Kidney (tissue), 14 donors: ENCODE data around the gene CLMP. TPM values are rescaled to one million over a fixed set of nuclear protein-coding genes. Genes with fewer than 3 reads are reported as not detected.
A peak's percentile ranks its signal among the peaks of the same experiment; 100 is the strongest.

ENCODE experiments used
- DNase-seq, 5 donors: peaks; one replicate each; pipeline ENCODE4 v3.0.0-alpha.2; 2013 to 2020
- FAIRE-seq: peaks from 2 replicates; lab custom pipeline; 2012; peaks lifted over from hg19 to GRCh38; lab: Jason Lieb, UNC
- H3K27ac ChIP-seq, 2 donors: one replicate each; pipeline ENCODE4 v1.7.0; 2013; ENCODE audit warnings: low read depth in 2 of 2, low read length in 2 of 2, inconsistent platforms in 1 of 2
- H3K27me3 ChIP-seq: one replicate; pipeline ENCODE4 v1.7.1; 2013; ENCODE audit warnings: low read length, inconsistent platforms; ENCODE audit not compliant: control insufficient read depth, insufficient read depth
- H3K36me3 ChIP-seq, 3 donors: one replicate each; pipeline versions ENCODE4 v1.7.0 to v1.7.1; 2013; ENCODE audit warnings: low read length in 3 of 3, control low read depth in 1 of 3, inconsistent platforms in 1 of 3; ENCODE audit not compliant: insufficient read depth in 3 of 3, control insufficient read depth in 2 of 3
- H3K4me1 ChIP-seq, 3 donors: one replicate each; pipeline versions ENCODE4 v1.7.0 to v1.7.1; 2013; ENCODE audit warnings: low read length in 3 of 3, inconsistent platforms in 1 of 3, low read depth in 1 of 3; ENCODE audit not compliant: control insufficient read depth in 2 of 3, insufficient read depth in 2 of 3
- H3K4me3 ChIP-seq, 3 donors: one replicate each; pipeline versions ENCODE4 v1.7.0 to v1.8.1; 2013; ENCODE audit warnings: low read length in 3 of 3, control low read depth in 1 of 3, inconsistent platforms in 1 of 3
- H3K9ac ChIP-seq, 3 donors: one replicate each; pipeline versions ENCODE4 v1.7.0 to v1.7.1; 2013; ENCODE audit warnings: low read length in 3 of 3, control low read depth in 1 of 3, inconsistent platforms in 1 of 3
- H3K9me3 ChIP-seq, 3 donors: one replicate each; pipeline versions ENCODE4 v1.7.0 to v1.7.1; 2013; ENCODE audit warnings: low read length in 3 of 3, control low read depth in 1 of 3, inconsistent platforms in 1 of 3; ENCODE audit not compliant: control insufficient read depth in 2 of 3, insufficient read depth in 1 of 3
- intact Hi-C: fragments of 100-400 bp; cut with DNase I; formaldehyde crosslinking; loops from one replicate; pipeline ENCODE4 v1.11.1; 2022
- polyA plus RNA-seq: library from polyadenylated mRNA; stranded (reverse); fragments of 350-450 nt; fragmentation: Illumina TruSeq; extraction: RNeasy Lipid Tissue Mini Kit (QIAGEN cat#74804); gene quantifications from one replicate; pipeline ENCODE4 v1.2.3, GENCODE V29; 2014; ENCODE audit warnings: low read depth, low replicate concordance; ENCODE audit not compliant: insufficient read depth
- total RNA-seq: library from RNA; stranded (reverse); fragmentation: NEBNext Ultra II Directional; extraction: Animal tissue kit (Norgen Biotek cat#: 25700); gene quantifications from one replicate; pipeline ENCODE4 v1.2.1, GENCODE V29; 2021
- TF ChIP-seq, protein P1 (sequence below): IDR thresholded peaks from 3 replicates; pipeline ENCODE4 v1.5.1; 2012; ENCODE audit warnings: mild to moderate bottlenecking, moderate library complexity, borderline replicate concordance; ENCODE audit not compliant: insufficient read depth; ENCODE audit errors: extremely low read depth
- donor health status: control.
- donor health status: control.
- donor health status: control.
- donor health status: control.
- donor health status: control.
- donor health status: DM: yes; HTN: yes; CAD: no.
- donor health status: Normal renal cell carcinoma (clear cell type).

The CLMP gene
- total and polyA plus RNA-seq, 2 donors from 2014 or later: 1.2 to 6.8 TPM

DNA sequence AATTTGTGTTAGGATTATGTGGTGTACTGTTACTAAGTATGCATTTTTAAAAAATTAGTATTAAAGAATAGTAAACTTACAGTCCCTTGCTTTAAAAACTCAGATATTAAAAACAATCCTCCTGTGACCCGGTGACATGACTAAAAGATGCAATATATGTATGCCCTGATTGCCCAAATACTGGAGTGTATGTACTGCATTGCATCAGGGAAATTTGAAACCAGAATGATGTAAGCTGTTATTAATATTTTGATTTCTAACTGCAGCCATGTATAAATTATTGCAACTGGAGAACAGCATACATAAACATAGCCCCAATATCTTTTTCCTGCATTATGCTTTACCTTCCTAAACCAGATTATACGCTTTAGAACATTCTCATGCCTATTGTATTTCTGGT lies 129.4 kb downstream of the CLMP start:
- H3K4me3 ChIP-seq: no peak overlapping the region
- no peak for FAIRE-seq
- DNase-seq: no peak
- H3K4me1 ChIP-seq: peaks cover 0 to 19% (median 4%) of the 10 kb centered on the region in 3 donors
- intact Hi-C loops: no loop called here
- H3K9me3 ChIP-seq: no peaks in the 10 kb centered on the region
- H3K9ac ChIP-seq: peak overlapping the region in 1 of 3 donors; percentile 10
- TF ChIP-seq, protein P1, sequence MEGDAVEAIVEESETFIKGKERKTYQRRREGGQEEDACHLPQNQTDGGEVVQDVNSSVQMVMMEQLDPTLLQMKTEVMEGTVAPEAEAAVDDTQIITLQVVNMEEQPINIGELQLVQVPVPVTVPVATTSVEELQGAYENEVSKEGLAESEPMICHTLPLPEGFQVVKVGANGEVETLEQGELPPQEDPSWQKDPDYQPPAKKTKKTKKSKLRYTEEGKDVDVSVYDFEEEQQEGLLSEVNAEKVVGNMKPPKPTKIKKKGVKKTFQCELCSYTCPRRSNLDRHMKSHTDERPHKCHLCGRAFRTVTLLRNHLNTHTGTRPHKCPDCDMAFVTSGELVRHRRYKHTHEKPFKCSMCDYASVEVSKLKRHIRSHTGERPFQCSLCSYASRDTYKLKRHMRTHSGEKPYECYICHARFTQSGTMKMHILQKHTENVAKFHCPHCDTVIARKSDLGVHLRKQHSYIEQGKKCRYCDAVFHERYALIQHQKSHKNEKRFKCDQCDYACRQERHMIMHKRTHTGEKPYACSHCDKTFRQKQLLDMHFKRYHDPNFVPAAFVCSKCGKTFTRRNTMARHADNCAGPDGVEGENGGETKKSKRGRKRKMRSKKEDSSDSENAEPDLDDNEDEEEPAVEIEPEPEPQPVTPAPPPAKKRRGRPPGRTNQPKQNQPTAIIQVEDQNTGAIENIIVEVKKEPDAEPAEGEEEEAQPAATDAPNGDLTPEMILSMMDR: no peak
- no peaks in the 10 kb centered on the region for H3K27me3 ChIP-seq
- H3K27ac ChIP-seq: no peak overlapping the region
- peaks cover 3 to 6% (median 4%) of the 10 kb centered on the region in 3 donors for H3K36me3 ChIP-seq

DNA sequence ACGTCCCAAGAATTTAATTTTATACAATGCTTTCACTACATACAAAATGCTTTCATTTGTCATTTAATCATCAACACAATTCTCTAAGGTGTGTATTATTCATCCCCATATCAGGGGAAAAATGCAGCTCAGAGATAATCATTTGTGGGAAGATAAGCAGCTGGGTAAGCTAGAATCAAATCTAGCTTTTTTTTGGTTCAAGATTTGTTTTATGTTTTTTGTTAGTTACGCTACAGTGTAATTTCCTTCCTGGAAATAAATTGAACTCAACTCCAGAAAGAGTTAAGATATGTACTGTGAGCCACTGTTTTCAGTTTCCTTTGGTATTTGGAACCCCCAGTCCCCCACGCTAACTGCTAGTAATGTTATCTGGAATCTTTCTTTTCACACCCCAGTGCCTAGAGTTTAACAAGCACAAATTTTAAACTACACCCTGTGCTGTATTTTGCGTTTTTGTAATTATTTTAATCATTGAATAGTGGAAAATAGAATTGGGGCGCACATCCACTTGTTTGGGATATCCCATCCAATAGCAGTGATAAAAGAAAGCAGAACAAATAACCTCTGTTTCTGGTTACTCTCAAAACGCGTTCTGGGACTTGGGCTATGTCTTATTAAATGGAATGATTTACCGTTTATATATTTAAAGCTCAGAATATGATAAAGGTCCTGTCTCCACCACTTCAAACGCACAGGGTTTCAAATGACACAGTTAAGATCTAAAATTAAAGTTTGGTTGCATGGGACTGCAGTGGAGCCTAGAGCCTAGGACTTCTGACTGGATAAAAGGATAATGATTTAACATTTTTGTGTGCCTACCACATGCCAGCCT lies 131.0 kb downstream of the CLMP start:
- peak in 2 of 5 donors; percentile 44 to 54 for DNase-seq
- Histone ChIP-seq H3K4me3 (peak overlapping the region; percentile 69 to 93 (median 79)), H3K9me3 (no peaks in the 10 kb centered on the region), H3K4me1 (peaks cover 7 to 27% (median 11%) of the 10 kb centered on the region in 3 donors), H3K9ac (peak overlapping the region; percentile 89 to 99 (median 94)), H3K27me3 (no peaks in the 10 kb centered on the region), H3K36me3 (peaks cover 12 to 22% (median 12%) of the 10 kb centered on the region in 3 donors), H3K27ac (peak overlapping the region; percentile 100)
- TF ChIP-seq, protein P1: no peak
- no peak for FAIRE-seq
- intact Hi-C loops: no loop called here

DNA sequence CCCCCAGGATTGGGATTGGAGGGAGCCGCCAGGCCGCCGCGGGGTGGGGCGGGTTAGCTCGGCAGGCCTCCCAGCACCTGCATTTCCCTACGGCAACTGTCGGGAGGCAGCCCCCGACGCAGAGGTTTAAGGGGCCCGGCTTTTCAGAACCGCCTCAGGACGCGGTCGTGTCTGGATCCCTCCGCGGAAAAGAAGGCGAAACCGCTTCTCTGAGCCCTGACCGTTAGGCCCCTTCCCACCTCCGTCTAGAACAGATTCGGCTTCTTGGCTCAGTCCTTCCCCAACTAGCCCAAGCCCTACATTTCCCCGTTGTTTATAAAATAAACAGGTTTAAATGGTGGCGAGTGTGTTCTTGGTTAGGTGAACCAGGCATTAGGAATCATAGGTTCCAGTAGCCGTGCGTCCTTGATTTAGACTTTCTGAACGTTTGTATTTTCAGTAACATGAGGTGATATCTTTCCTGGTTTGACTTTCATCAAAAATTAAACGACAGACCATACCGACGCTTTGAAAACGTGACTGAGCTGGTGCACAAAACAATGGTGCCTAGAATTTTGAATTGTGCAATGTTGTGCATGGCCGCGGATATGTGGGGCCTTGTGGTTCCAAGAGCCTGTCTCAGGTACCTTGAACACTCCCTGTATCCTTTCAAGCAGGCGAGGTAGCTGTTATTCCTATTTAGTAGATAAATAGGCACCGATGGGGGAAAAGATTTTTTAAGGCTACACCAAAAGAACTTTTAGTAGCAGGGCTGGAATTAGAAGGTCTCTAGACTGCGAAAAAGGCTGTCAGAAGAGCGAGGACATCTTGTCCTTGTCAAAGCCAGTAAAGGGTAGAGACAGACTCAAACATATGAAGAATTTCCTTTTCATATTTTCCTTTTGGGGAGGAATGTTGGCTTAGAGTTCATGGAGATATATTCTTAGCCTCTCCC lies 131.9 kb downstream of the CLMP start:
- Histone ChIP-seq H3K27me3 (no peaks in the 10 kb centered on the region), H3K9me3 (no peaks in the 10 kb centered on the region), H3K36me3 (peaks cover 19 to 31% (median 21%) of the 10 kb centered on the region in 3 donors), H3K9ac (peak overlapping the region; percentile 89 to 99 (median 94)), H3K4me1 (peaks cover 14 to 34% (median 18%) of the 10 kb centered on the region in 3 donors), H3K4me3 (peak overlapping the region; percentile 69 to 93 (median 79)), H3K27ac (peak overlapping the region; percentile 100)
- peak in 4 of 5 donors; percentile 60 to 83 (median 72) for DNase-seq
- intact Hi-C loops: no loop called here
- FAIRE-seq: no peak
- TF ChIP-seq, protein P1: no peak
